T1000 (cell line): Measurements from ENCODE around the gene KLHDC7A.

Experiments used
- DNase-seq: peaks from one replicate; lab custom pipeline; 2025; ENCODE audit warnings: mixed read lengths; lab: John Stamatoyannopoulos, UW

Gene KLHDC7A

GRCh38 chr1:18508084-18508483 is 27.4 kb downstream of the KLHDC7A start:
- DNase-seq: no peak

- DNase-seq: no peak
Measured at GRCh38 chr1:18511149-18511873, 30.6 kb downstream of the KLHDC7A start.

- DNase-seq: no peak
Measured at GRCh38 chr1:18511874-18512150, 31.1 kb downstream of the KLHDC7A start.

- DNase-seq: no peak
Measured at GRCh38 chr1:18512883-18513282, 32.2 kb downstream of the KLHDC7A start.

GRCh38 chr1:18513995-18514394 is 33.3 kb downstream of the KLHDC7A start:
- DNase-seq: no peak

GRCh38 chr1:18515120-18515667 is 34.5 kb downstream of the KLHDC7A start:
- DNase-seq: no peak

GRCh38 chr1:18516473-18516872 is 35.7 kb downstream of the KLHDC7A start:
- no peak for DNase-seq

- no peak for DNase-seq
Measured at GRCh38 chr1:18526436-18527275, 45.9 kb downstream of the KLHDC7A start.

- DNase-seq: no peak
Measured at GRCh38 chr1:18527514-18527913, 46.8 kb downstream of the KLHDC7A start.

GRCh38 chr1:18527921-18528320 is 47.2 kb downstream of the KLHDC7A start:
- no peak for DNase-seq

- no peak for DNase-seq
Measured at GRCh38 chr1:18528616-18529015, 47.9 kb downstream of the KLHDC7A start.

GRCh38 chr1:18529714-18530113 is 49.0 kb downstream of the KLHDC7A start:
- no peak for DNase-seq

- DNase-seq: no peak
Measured at GRCh38 chr1:18530587-18531502, 50.1 kb downstream of the KLHDC7A start.

GRCh38 chr1:18531503-18531845 is 50.7 kb downstream of the KLHDC7A start:
- DNase-seq: no peak

GRCh38 chr1:18532390-18533170 is 51.9 kb downstream of the KLHDC7A start:
- DNase-seq: no peak

- DNase-seq: no peak
Measured at GRCh38 chr1:18533259-18533658, 52.5 kb downstream of the KLHDC7A start.

- no peak for DNase-seq
Measured at GRCh38 chr1:18534810-18535205, 54.1 kb downstream of the KLHDC7A start.
